Upper lobe of left lung (tissue), 4 donors: ENCODE results near the gene PHAF1.

Experiments
- CTCF ChIP-seq, 6 experiments: fragments of 450-650 bp in 4 of 6; fragments of 200-600 bp in 2 of 6; sonication (generic) in 2 of 6; IDR thresholded peaks; one replicate each; pipeline ENCODE4 v1.5.1; 2016 to 2019; ENCODE audit warnings: antibody characterized with exemption in 6 of 6
- POLR2A ChIP-seq, 4 donors: fragments of 450-650 bp; IDR thresholded peaks; one replicate each; pipeline ENCODE4 v1.5.1; 2016 to 2017; ENCODE audit warnings: antibody characterized with exemption in 4 of 4, mild to moderate bottlenecking in 2 of 4
- POLR2AphosphoS5 ChIP-seq, 2 donors: sonication (generic); formaldehyde crosslinking; IDR thresholded peaks; one replicate each; pipeline ENCODE4 v1.5.1; 2017; ENCODE audit warnings: antibody characterized with exemption in 2 of 2

GRCh38 chr16:67154578-67155294 is 45.0 kb downstream of the PHAF1 start:
- TF ChIP-seq POLR2A (IDR thresholded peaks at IDR 0.05) (no peak), POLR2AphosphoS5 (IDR thresholded peaks at IDR 0.05) (no peak), CTCF (IDR thresholded peaks at IDR 0.05) (no peak)
